GM12873 (cell line): ENCODE results near the gene CELF4.

Experiments used
- TF ChIP-seq, protein P1 (sequence below): IDR thresholded peaks from 2 replicates; pipeline ENCODE4 v1.5.1; 2012; ENCODE audit warnings: low read depth, mild to moderate bottlenecking, moderate library complexity, low read length, control low read depth; ENCODE audit not compliant: insufficient read depth; ENCODE audit errors: missing control alignments

The CELF4 gene

GRCh38 chr18:37452682-37453385 lies 112.8 kb downstream of the CELF4 start:
- TF ChIP-seq, protein P1, sequence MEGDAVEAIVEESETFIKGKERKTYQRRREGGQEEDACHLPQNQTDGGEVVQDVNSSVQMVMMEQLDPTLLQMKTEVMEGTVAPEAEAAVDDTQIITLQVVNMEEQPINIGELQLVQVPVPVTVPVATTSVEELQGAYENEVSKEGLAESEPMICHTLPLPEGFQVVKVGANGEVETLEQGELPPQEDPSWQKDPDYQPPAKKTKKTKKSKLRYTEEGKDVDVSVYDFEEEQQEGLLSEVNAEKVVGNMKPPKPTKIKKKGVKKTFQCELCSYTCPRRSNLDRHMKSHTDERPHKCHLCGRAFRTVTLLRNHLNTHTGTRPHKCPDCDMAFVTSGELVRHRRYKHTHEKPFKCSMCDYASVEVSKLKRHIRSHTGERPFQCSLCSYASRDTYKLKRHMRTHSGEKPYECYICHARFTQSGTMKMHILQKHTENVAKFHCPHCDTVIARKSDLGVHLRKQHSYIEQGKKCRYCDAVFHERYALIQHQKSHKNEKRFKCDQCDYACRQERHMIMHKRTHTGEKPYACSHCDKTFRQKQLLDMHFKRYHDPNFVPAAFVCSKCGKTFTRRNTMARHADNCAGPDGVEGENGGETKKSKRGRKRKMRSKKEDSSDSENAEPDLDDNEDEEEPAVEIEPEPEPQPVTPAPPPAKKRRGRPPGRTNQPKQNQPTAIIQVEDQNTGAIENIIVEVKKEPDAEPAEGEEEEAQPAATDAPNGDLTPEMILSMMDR, result no peak

- TF ChIP-seq, protein P1, result no peak
Measured at GRCh38 chr18:37452015-37452414, 113.6 kb downstream of the CELF4 start.

GRCh38 chr18:37451239-37451825 lies 114.3 kb downstream of the CELF4 start:
- TF ChIP-seq, protein P1, result no peak

DNA sequence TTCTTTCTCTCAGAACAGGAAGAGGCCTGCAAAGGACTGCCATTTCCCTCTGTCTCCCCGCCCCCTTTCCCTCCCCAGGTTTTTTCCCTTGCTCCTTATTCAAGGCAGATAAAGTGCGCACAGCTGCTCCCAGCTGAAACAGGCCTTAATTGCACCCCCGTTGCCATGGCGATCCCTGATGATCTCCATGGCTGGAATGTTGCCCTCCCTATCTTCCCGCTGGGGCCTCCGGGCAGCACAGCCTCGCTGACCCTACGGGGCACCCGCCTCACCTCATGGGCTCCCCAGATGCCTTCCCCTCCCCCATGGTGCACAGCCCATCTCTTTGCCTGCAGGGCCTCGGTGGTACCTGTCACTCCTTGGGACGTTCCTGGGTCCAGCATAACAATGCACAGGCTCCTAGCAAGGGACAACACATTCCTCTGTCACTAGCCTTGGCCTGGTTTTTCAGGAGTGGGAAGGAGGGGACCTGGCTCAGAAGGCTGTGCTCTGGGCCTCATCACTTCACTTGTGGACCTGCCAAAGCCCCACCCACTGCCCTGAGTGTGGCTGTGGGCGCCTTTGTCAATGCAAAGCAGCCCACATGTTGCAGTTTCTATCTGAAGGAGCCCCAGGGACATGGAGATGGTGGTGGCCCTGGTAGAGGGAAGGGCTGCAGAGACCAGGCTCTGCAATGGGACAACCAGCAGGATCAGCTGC lies 115.0 kb downstream of the CELF4 start:
- TF ChIP-seq, protein P1, result no peak

DNA sequence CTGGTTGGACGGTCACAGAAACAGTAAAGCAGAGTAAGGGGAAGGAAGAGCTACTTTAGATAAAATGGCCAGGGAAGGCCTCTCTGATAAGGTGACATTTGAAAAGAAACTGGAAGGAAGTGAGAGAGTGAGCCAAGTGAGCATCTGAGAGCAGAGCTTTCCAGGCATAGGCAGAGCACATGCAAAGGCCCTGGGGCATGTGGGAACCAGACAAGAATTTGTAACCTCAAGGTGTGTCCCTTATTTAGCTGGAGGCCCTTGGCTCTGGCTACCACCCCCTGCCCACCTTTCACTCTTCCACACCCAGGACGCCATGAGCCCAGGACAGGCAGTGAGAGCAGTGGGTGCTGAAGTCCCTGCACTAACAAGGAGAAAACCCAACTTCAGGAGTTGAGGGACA lies 116.0 kb downstream of the CELF4 start:
- TF ChIP-seq, protein P1, result no peak

DNA sequence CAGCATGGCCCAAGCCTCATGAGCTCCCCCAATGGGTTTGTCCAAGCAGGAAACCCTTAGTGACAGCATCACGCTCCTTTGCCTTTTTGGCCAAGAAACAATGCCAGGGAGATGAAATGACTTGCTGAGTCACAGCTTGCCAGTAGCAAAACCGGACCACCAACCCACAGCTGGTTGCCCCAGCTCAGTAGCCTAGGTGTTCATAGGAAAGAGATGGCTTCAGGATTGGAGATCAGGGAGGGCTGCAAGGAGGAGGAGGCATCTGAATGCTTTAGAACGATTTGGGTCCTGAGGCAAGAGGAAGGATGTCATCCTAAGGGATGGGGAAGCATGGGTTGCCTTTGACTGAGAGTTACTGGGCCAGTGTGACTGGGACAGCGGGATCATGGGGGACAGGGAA lies 116.7 kb downstream of the CELF4 start:
- TF ChIP-seq, protein P1, result no peak
